Stimulated activated CD8-positive, alpha-beta memory T cell treated with anti-CD3 and anti-CD28 coated beads, Interleukin-7, amount 100 ng/mL, for 1 hour (primary cell): ENCODE measurements around the gene UNC45B.
"Not testable (repeated sequence)": the region's sequence is repeated elsewhere in the genome, so short reads cannot be mapped to it uniquely, and the experiment has no call there.

Source experiments
- DNase-seq, 2 donors: peaks; one replicate each; pipeline ENCODE4 v3.0.0-alpha.2; 2020; ENCODE audit warnings: low read depth in 2 of 2

The UNC45B gene

GRCh38 chr17:35141681-35142466 lies 5.7 kb upstream of the UNC45B start, which contains the start of gene NLE1:
Gene NLE1 (minus strand): TSS chr17:35142303. CDS start chr17:35142275, 28 bp downstream.
- DNase-seq: peak; percentile 73 to 81

GRCh38 chr17:35142467-35142796 lies 5.2 kb upstream of the UNC45B start:
- no peak for DNase-seq

GRCh38 chr17:35144840-35145239 lies 2.8 kb upstream of the UNC45B start:
- DNase-seq: no peak

DNA sequence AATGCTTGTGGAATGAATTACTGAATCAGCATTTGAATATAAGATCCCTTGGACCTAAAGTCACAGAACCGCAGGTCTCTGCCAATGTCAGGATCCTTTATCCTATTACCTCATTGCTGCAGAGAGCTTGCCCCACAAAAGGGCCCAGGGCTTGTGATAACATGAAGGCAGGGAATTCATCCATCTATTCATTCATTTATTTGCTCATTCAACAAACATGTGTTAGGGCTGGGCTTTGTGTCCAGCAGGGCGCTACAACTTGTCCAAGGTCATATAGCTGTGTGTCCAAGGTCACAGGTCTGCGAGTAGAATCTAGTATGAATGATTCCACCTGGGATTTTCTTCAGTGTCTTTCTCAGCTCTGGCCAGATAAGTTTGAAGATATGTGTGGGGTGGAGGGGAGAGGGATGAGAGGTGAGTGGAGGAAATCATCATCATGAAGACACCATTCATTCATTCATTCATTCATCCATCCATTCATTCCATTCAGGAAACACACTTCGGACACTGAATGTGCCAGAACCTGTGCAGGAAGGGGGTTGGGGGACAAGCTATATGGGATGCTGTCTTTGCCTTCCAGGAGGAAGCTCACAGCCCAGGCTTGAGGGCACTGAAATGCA lies 1.3 kb upstream of the UNC45B start:
- no peak for DNase-seq

DNA sequence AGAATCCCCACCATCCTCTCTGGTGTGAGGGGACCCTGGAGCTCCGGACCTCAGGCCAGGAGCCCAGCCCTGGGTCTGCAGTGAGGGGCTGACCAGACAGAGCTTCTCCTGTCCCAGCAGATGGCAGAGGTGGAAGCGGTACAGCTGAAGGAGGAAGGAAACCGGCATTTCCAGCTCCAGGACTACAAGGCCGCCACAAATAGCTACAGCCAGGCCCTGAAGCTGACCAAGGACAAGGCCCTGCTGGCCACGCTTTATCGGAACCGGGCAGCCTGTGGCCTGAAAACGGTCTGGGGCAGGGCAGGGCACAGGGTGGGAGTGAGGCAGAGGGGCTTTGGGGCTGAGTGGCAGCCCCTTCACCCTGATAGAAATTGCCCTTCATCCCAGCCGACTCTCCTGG lies 527 bp downstream of the UNC45B start:
- no peak for DNase-seq

DNA sequence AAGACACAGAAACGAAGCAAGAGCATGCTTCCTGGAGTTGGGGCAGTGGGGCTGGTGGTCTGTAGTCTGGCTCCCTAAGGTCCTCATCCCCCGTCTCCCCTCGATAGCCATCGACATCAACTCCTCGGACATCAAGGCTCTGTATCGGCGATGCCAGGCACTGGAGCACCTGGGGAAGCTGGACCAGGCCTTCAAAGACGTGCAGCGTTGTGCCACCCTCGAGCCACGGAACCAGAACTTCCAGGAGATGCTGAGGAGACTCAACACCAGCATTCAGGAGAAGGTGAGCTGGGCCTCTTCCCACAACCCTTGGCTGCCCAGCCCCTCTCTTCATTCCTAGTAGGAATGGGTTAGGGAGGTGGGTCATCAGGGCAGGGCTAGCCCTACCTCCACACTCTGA lies 2.3 kb downstream of the UNC45B start:
- no peak for DNase-seq

GRCh38 chr17:35151080-35151479 lies 3.5 kb downstream of the UNC45B start:
- DNase-seq: not testable (repeated sequence)

DNA sequence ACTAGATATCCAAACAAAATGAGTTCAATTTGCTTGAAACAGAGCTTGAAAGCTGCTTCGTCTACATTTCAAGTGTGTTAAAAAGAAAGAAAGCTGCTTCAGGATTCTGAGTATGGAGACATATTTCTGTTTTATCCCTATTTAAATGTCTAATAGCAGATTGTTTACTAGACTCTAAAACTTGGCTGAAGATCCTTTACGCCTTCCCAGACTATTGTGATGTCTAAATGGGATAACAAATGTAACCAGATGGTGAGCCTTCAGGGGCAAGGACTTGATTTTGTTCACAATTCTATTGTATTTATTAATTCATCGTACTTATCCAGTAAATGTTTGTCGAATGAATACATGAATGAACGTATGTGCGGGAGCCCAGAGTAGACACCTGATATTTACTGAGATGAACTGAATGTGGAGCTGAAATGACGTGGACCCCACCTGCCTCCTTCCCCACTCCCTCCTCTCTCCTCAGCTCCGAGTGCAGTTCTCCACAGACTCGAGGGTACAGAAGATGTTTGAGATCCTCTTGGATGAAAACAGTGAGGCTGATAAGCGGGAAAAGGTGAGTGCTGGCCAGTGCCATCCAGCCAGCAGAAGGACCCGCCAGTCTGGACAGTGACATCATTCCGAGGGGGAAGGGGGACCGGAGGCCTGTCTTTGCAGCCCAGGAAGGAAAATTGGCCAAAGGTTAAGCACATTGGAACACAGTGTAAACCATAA lies 5.0 kb downstream of the UNC45B start:
- DNase-seq: no peak

GRCh38 chr17:35154196-35155165 lies 6.9 kb downstream of the UNC45B start:
- no peak for DNase-seq

DNA sequence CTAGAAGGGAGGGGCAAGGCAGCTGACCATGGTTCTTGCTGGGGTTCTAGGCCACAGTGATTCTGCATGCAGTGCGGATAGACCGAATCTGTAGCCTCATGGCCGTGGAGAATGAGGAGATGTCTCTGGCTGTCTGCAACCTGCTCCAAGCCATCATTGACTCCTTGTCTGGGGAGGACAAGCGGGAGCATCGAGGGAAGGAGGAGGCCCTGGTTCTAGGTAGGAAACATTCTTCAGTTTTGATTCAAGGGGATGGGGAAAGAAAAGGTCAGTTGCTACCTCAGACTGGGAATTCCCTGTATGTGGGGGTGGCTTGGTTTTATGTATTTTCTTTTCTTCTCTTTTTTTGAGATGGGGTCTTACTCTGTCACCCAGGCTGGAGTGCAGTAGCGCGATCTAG lies 7.6 kb downstream of the UNC45B start:
- no peak for DNase-seq

GRCh38 chr17:35159940-35160339 lies 12.3 kb downstream of the UNC45B start:
- no peak for DNase-seq

- DNase-seq: no peak
Observed at GRCh38 chr17:35160354-35161201, 13.0 kb downstream of the UNC45B start.

- DNase-seq: no peak
Observed at GRCh38 chr17:35161281-35161761, 13.7 kb downstream of the UNC45B start.

- no peak for DNase-seq
Observed at GRCh38 chr17:35162755-35163154, 15.1 kb downstream of the UNC45B start.

DNA sequence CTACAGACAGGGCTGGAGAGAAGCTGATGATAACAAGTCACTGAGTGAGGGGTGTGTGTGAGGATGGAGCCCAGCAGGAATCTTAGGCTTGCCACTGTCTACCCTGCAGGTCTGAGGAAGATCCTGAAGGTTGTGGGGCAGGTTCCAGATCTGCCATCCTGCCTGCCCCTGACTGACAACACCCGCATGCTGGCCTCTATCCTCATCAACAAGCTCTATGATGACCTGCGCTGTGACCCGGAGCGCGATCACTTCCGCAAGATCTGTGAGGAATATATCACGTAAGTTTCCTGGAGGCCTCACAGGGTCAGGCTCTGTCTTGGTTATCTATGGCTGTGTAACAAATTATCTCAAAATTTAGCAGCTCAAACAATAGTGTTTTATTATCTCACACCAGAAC lies 16.3 kb downstream of the UNC45B start:
- no peak for DNase-seq

DNA sequence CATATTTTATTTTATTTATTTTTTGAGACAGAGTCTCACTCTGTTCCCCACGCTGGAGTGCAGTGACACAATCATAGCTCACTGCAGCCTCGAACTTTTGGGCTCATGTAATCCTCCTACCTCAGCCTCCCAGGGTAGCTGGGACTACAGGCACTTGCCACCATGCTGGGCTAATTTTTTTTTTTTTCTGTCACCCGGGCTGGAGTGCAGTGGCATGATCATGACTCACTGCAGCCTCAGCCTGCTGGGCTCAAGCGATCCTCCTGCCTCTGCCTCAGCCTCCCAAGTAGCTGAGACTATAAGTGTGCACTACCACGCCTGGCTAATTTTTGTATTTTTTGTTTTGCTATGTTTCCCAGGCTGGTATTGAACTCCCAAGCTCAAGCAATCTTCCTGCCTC lies 17.1 kb downstream of the UNC45B start:
- no peak for DNase-seq

GRCh38 chr17:35166526-35166925 lies 18.9 kb downstream of the UNC45B start:
- no peak for DNase-seq

DNA sequence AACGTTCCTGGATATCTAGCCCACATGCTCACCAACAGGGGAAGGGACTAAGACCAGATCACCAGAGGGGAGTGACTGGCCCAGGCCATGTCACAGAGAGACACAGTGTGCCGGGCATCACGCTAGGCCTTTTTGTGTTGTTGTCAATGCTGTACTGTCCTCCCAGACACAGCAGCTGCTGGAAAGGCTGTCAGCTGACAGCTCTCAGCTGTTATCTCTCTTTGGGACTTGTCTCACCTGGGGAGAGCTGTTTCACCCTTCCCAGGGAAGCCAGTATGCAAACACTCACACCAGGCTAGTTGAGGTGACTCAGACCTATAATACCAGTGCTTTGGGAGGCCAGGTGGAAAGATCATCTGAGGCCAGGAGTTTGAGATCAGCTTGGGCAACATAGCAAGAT lies 19.4 kb downstream of the UNC45B start:
- no peak for DNase-seq

DNA sequence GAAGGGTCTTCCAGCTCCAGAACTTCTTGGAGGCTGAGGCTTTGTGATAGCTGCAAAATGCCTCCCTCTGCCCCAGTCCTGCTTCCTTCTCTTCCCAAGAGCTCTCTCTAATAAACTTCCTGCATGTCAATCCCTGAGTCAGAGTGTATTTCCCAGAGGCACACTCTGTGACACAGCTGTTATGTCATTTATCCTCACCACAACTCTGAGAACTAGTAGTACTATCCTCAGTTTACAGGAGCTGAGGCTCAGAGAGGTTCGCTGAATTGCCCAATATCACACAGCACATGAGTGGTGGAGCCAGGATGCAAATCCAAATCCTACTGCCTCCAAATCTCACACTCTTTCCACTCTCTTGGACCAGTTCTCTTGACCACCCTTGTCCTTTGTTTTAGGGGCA lies 20.0 kb downstream of the UNC45B start:
- no peak for DNase-seq

DNA sequence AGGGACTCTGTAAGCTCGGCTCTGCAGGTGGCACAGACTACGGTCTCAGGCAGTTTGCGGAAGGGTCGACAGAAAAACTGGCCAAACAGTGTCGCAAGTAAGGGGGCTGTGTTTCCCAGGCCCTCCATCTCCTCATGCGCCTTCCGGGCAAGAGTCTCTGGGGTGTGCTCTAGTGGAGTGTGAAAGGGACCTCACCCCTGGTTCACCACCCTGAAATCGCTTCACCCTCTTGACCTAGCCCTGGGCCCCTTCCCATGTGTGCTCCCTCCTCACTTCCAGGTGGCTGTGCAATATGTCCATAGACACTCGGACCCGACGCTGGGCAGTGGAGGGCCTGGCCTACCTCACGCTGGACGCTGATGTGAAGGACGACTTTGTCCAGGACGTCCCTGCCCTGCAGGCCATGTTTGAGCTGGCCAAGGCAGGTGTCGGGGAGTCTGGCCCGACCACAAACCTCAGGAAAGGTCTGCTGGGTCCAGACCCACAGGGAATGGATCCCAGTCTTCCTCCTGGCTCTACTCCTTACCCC lies 22.3 kb downstream of the UNC45B start:
- no peak for DNase-seq
